ENCODE measurements around the gene JAKMIP3. TPM values are rescaled to one million over a fixed set of nuclear protein-coding genes. Genes with fewer than 3 reads are reported as not detected.

Gene JAKMIP3
- total RNA-seq, 6 experiments from 2014 or later, result 0.06 to 0.22 (median 0.18) TPM

DNA sequence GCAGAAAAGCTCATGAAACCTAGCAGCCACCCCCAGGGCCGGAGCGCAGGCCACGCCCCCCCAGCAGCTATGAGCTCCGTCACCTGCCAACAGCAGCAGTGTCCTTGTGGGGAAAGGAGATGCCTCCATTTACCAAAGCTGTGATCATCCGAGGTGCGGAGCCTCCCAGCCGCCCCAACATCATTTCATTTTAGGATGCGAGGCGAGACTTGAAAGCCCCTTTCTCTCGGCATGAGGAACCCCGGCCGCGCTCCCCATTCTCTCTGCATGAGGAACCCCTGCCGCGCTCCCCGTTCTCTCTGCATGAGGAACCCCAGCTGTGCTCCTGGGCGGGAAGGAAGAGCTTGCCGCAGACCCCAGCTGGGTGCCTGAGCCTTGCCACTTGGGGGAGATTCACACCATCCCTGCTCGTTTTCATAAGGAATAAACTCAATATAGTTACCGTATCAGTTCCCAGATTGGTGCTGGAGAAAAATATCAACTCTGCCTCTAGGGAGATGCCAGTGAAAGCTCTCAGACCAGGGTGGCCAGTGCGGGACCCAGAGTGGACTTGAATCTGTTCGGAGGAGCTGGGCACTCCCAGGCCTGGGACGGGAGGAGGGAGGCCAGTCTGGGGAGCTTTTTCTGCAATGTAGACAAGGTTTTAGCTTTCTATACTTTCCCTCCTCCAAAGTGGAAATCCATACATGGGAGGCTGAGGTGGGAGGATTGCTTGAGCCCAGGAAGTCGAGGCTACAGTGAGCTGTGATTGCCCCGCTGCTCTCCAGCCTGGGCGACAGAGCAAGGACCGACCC is 35.0 kb downstream of the JAKMIP3 start:
- intact Hi-C loops (cut with DNase I), result no loop called here
- no peaks in the 10 kb centered on the region for H3K36me3 ChIP-seq
- WGBS (ENCODE audit: insufficient coverage, low coverage, low lambda C conversion rate, missing lambda C conversion rate), result 52% methylated on average over 11 of the region's 27 CpGs
- H3K4me3 ChIP-seq, result no peak overlapping the region
- H3K9me3 ChIP-seq, result no peaks in the 10 kb centered on the region
- H3K27ac ChIP-seq, result no peak overlapping the region
- ATAC-seq (no peak), DNase-seq (peak in 1 of 3 donors; percentile 32)
- no peak for TF ChIP-seq POLR2A (IDR thresholded peaks at IDR 0.05)
- H3K27me3 ChIP-seq, result no peaks in the 10 kb centered on the region
- H3K4me1 ChIP-seq, result no peaks in the 10 kb centered on the region

DNA sequence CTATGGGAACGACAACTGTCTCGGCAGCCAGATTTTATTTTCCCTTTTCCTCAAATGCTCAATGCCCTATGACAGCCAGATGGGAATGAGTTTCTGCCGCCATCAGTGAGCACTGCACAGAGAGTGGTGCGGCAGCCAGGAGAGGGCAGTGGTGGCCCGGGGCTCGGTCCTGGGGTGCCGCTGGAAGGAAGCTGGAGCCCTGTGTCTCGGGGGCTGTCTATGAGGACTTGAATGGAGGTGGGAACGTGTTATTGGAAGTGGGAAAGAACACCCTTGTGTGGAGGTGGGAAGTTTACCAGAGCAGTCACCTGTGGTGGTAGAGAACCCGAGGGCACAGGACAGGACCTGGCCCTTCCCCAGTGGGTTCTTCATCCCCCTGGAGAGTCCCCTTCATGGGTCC is 35.8 kb downstream of the JAKMIP3 start:
- no peaks in the 10 kb centered on the region for H3K9me3 ChIP-seq
- H3K36me3 ChIP-seq, result no peaks in the 10 kb centered on the region
- H3K27ac ChIP-seq, result no peak overlapping the region
- no peaks in the 10 kb centered on the region for H3K27me3 ChIP-seq
- TF ChIP-seq CTCF (IDR thresholded peaks at IDR 0.05) (no peak), POLR2A (IDR thresholded peaks at IDR 0.05) (no peak)
- ATAC-seq (no peak), DNase-seq (peak in 1 of 3 donors; percentile 16)
- intact Hi-C loops (cut with DNase I), result no loop called here
- H3K4me1 ChIP-seq, result no peaks in the 10 kb centered on the region
- WGBS (ENCODE audit: insufficient coverage, low coverage, low lambda C conversion rate, missing lambda C conversion rate), result 40% methylated on average over 9 of the region's 10 CpGs
- H3K4me3 ChIP-seq, result no peak overlapping the region

- Histone ChIP-seq H3K4me3 (no peak overlapping the region), H3K36me3 (no peaks in the 10 kb centered on the region), H3K27ac (no peak overlapping the region), H3K9me3 (no peaks in the 10 kb centered on the region), H3K4me1 (no peaks in the 10 kb centered on the region), H3K27me3 (no peaks in the 10 kb centered on the region)
- TF ChIP-seq POLR2A (IDR thresholded peaks at IDR 0.05), result no peak
- no peak for TF ChIP-seq CTCF (IDR thresholded peaks at IDR 0.05)
- no peak for ATAC-seq
- intact Hi-C loops (cut with DNase I), result no loop called here
- peak in 2 of 3 donors; percentile 35 to 44 for DNase-seq
- WGBS (ENCODE audit: insufficient coverage, low coverage, low lambda C conversion rate, missing lambda C conversion rate), result 55% methylated on average over 12 of the region's 23 CpGs
Observed at GRCh38 chr10:132102071-132102716, 36.4 kb downstream of the JAKMIP3 start.

DNA sequence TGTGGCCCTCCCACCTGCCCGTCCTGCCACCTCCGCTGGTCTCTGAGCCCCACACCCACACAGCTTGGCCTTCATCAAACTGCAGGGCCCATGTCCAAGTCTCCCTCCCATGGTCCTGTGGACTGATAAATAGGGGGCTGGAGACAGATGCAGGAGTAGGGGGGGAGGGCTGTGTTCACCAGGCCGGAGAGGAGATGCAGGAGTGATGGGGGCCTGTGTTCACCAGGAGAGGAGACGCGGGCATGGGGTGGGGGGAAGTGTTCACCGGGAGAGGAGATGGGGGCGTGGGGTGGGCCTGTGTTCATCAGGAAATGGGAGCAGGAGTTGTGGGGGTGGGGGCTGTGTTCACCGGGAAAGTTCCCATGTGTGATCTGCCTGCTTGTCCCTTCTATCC is 37.0 kb downstream of the JAKMIP3 start:
- 58% methylated on average over 6 of the region's 8 CpGs for WGBS (ENCODE audit: insufficient coverage, low coverage, low lambda C conversion rate, missing lambda C conversion rate)
- Histone ChIP-seq H3K4me1 (no peaks in the 10 kb centered on the region), H3K27ac (no peak overlapping the region), H3K27me3 (no peaks in the 10 kb centered on the region), H3K4me3 (no peak overlapping the region), H3K36me3 (no peaks in the 10 kb centered on the region), H3K9me3 (no peaks in the 10 kb centered on the region)
- no peak for ATAC-seq
- intact Hi-C loops (cut with DNase I), result no loop called here
- peak in 1 of 3 donors; percentile 21 for DNase-seq
- TF ChIP-seq CTCF (IDR thresholded peaks at IDR 0.05) (no peak), POLR2A (IDR thresholded peaks at IDR 0.05) (no peak)
